T-helper 2 cell treated with Interferon-gamma antibody and Interleukin-4, amounts not matched to agents 5 μg/mL and 100 μg/mL, for 36 hours (primary cell): Measurements from ENCODE around the gene KCNQ1.

ENCODE experiments used
- DNase-seq: peaks from one replicate; pipeline ENCODE4 v3.0.0; 2021; ENCODE audit warnings: low spot score
- H3K27ac Mint-ChIP-seq: one replicate; pipeline ENCODE4 v1.8.0; 2021; ENCODE audit warnings: mild to moderate bottlenecking, mixed read lengths
- H3K27me3 Mint-ChIP-seq: one replicate; pipeline ENCODE4 v1.8.0; 2021; ENCODE audit warnings: low read depth, mixed read lengths
- H3K36me3 Mint-ChIP-seq: one replicate; pipeline ENCODE4 v1.8.0; 2021; ENCODE audit warnings: low read depth, mixed read lengths
- H3K4me1 Mint-ChIP-seq: one replicate; pipeline ENCODE4 v1.8.0; 2021; ENCODE audit warnings: low read depth, mixed read lengths
- H3K4me3 Mint-ChIP-seq: one replicate; pipeline ENCODE4 v1.8.0; 2022; ENCODE audit warnings: mild to moderate bottlenecking, moderate library complexity, mixed read lengths
- H3K9me3 Mint-ChIP-seq: one replicate; pipeline ENCODE4 v1.8.0; 2021; ENCODE audit warnings: mixed read lengths

The KCNQ1 gene

GRCh38 chr11:2531277-2531986, 86.6 kb downstream of the KCNQ1 start:
- no peaks in the 10 kb centered on the region for H3K36me3 Mint-ChIP-seq
- no peak overlapping the region for H3K4me3 Mint-ChIP-seq
- H3K27ac Mint-ChIP-seq: no peak overlapping the region
- peaks cover 14% of the 10 kb centered on the region for H3K4me1 Mint-ChIP-seq
- DNase-seq: peak; percentile 47
- no peaks in the 10 kb centered on the region for H3K9me3 Mint-ChIP-seq
- H3K27me3 Mint-ChIP-seq: no peaks in the 10 kb centered on the region

DNA sequence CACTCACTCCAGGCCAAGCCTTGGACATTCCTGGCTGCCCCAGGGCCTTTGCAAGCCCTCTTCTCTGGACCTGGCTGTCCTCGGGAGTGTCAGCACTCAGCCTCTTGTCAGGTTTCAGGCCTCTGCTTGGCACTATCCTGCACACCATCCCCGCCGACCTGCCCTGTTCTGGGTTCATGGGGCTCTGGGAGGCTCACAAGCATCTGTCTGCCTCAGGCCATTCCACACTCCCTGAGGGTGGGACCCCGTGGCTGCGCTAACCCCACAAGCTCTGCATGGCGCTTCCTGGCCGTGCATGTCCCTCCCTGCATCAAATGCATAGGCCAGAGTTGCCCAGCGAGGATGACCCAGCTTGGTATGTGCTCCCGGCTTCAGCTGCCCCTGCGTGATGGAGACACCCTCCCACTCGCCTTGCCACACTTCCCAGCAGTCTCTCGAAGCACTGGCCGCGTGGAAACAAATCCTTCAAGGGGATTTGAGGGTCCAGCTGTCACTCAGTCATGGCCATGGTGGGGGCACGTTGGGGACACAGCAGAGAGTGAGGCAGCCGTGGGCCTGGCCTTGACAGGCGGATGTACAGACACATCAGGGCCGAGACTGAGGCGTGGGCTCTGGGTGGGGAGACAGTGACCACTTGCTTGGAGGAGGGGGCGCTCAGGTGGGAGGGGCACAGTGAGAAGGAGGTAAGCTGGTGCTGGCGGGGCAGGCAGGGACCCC, 87.3 kb downstream of the KCNQ1 start:
- H3K4me3 Mint-ChIP-seq: no peak overlapping the region
- peaks cover 12% of the 10 kb centered on the region for H3K4me1 Mint-ChIP-seq
- H3K9me3 Mint-ChIP-seq: no peaks in the 10 kb centered on the region
- H3K27ac Mint-ChIP-seq: no peak overlapping the region
- DNase-seq: no peak
- no peaks in the 10 kb centered on the region for H3K27me3 Mint-ChIP-seq
- H3K36me3 Mint-ChIP-seq: no peaks in the 10 kb centered on the region

GRCh38 chr11:2532704-2533586, 88.1 kb downstream of the KCNQ1 start:
- no peak overlapping the region for H3K27ac Mint-ChIP-seq
- no peaks in the 10 kb centered on the region for H3K27me3 Mint-ChIP-seq
- peak; percentile 81 for DNase-seq
- peak overlapping the region; percentile 71 for H3K4me3 Mint-ChIP-seq
- H3K4me1 Mint-ChIP-seq: peaks cover 12% of the 10 kb centered on the region
- H3K36me3 Mint-ChIP-seq: no peaks in the 10 kb centered on the region
- H3K9me3 Mint-ChIP-seq: no peaks in the 10 kb centered on the region

GRCh38 chr11:2533587-2534133, 88.9 kb downstream of the KCNQ1 start:
- DNase-seq: no peak
- no peak overlapping the region for H3K4me3 Mint-ChIP-seq
- no peaks in the 10 kb centered on the region for H3K36me3 Mint-ChIP-seq
- no peaks in the 10 kb centered on the region for H3K27me3 Mint-ChIP-seq
- no peak overlapping the region for H3K27ac Mint-ChIP-seq
- no peaks in the 10 kb centered on the region for H3K9me3 Mint-ChIP-seq
- H3K4me1 Mint-ChIP-seq: peaks cover 12% of the 10 kb centered on the region

DNA sequence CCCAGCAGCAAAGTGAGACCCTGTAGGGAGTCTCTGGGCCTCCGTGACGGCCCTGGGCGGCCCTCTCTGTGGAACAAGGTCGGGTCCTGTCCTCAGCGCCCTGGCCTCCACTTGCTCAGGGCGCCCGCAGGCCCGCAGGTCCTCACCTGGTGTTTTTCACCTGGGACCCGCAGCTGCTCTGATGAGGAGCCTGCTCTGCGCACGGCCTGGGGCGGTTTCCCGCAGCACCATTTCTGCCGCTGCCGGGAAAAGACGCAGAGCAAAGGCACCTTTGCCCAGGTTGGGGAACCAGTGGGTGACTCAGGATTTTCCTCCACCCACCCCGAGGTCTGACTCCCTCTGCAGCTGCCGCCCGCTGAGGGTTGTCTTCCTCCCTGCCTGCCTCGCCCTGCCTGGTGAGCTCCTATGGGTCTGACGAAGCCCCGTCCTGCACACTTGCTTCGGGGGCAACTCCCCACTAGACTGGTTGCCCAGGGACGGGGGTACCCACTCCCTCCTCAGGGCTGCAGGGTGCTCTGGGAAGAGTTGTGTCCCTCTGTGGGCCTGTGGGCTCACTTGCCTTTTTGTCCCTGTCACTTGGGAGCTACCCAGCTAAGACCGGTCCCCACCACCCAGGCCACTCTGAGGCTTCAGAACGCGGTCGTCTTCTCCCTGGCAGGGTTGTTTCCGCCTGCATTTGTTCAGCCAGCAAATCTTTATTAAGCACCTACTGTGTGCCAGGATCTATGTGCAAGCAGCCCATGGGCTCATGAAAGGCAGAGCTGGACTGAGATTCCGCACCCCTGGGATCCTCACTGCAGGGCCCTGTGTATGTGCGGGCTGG, 89.5 kb downstream of the KCNQ1 start:
- Mint-ChIP-seq H3K36me3 (no peaks in the 10 kb centered on the region), H3K9me3 (no peaks in the 10 kb centered on the region), H3K27ac (no peak overlapping the region), H3K4me1 (peaks cover 12% of the 10 kb centered on the region), H3K27me3 (no peaks in the 10 kb centered on the region), H3K4me3 (no peak overlapping the region)
- DNase-seq: no peak

DNA sequence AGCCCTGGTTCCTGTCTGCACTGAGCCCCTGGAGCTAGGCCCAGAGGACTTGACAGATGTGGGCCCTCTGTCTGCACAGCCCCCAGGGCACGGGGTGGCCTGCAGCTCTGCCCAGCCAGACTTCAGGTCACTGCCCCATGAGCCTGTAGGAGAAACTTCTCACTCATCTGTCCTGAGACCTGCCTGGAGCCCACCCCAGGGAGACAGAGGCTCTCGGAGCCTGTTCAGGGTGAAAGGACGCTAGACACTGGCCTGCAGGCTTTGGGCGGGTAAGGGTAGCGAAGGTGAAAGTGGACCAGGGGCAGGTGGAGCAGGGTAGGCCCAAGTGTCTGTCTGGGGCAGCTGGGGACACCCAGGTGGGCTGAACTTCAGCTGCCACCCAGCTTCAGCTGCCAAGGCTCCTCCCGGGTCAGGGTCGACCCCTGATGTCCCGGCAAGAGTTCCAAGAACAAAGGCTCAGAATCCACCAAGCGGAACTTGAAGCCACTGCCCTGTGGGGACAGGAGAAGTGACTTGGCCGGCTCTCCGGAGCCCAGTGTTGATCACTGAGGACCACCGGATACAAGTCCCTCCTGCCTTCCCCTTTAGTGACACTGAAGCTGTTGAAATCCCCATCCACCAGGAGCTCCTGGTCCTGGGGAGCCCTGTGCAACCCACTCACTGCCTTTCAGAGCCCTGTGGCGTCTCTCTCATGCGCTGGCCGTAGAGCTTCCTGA, 90.3 kb downstream of the KCNQ1 start:
- Mint-ChIP-seq H3K27ac (no peak overlapping the region), H3K4me3 (no peak overlapping the region), H3K9me3 (no peaks in the 10 kb centered on the region), H3K4me1 (peaks cover 12% of the 10 kb centered on the region), H3K36me3 (no peaks in the 10 kb centered on the region), H3K27me3 (no peaks in the 10 kb centered on the region)
- DNase-seq: no peak

DNA sequence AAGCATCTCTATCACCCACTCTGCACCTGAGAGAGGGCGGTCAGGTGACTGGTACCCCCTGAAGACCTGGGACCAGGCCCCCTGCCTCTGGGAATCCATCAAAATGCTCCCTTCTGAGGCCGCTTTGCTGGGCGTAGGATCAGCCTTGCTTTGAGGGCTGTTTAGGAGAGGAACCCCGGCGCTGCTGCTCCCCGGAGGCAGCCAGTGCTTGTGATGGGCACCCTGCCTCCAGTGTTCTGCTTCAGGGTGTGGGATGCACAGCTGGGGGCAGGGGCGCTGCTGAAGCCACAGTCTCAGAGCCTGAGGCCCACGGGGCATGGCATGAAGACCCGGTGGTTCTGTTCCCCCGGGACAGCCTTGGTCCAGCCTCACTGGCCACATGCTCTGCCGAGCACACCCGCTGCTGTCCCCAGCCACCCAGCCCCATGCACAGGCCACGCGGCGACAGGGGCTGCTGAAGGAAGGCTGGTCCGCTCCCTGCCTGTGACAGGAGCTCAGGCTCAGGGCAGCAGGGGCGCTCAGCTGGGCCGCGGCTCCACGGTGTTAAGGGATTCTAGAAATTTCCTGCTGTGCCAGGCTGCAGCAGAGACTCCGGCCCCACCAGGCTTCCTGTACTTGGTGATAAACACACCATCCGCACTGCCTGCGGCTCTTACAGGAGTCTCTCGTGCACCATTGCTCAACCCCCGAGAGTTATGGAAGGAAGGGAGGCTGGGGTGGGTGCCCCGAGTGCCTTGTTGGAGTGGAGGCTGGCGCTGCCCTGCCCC, 91.0 kb downstream of the KCNQ1 start:
- no peaks in the 10 kb centered on the region for H3K9me3 Mint-ChIP-seq
- H3K27ac Mint-ChIP-seq: no peak overlapping the region
- no peaks in the 10 kb centered on the region for H3K36me3 Mint-ChIP-seq
- H3K27me3 Mint-ChIP-seq: no peaks in the 10 kb centered on the region
- no peak for DNase-seq
- no peak overlapping the region for H3K4me3 Mint-ChIP-seq
- peaks cover 12% of the 10 kb centered on the region for H3K4me1 Mint-ChIP-seq

DNA sequence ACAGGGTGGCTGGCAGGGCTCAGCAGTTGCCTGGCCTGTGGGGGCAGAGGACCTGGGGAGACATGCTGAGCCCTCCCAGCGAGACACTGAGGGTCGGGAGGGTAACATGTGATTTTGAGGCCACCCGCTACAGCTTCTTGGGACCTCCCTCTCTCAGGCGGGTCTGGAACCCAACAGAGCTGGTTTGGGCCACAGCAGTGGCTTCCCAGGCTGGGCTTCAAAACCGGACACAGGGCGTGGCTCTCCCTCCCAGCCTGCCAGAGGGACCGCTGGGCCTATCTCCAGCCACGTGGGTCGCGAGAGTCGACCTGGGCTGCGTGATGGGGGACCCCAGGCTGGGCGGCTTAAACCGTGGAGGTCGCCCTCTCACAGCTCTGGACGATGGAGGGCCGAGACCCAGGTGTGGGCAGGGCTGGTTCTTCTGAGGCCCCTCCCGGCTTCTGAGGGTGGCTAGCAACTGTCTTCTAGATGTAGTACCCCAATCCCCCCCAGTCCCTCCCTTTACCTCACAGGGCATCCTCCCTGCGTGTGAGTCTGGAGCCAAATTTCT, 91.7 kb downstream of the KCNQ1 start:
- Mint-ChIP-seq H3K36me3 (no peaks in the 10 kb centered on the region), H3K4me1 (peaks cover 12% of the 10 kb centered on the region), H3K9me3 (no peaks in the 10 kb centered on the region), H3K4me3 (no peak overlapping the region), H3K27ac (no peak overlapping the region), H3K27me3 (no peaks in the 10 kb centered on the region)
- no peak for DNase-seq

GRCh38 chr11:2537010-2537705, 92.3 kb downstream of the KCNQ1 start:
- no peaks in the 10 kb centered on the region for H3K9me3 Mint-ChIP-seq
- DNase-seq: no peak
- no peaks in the 10 kb centered on the region for H3K36me3 Mint-ChIP-seq
- no peak overlapping the region for H3K27ac Mint-ChIP-seq
- H3K4me3 Mint-ChIP-seq: no peak overlapping the region
- peaks cover 12% of the 10 kb centered on the region for H3K4me1 Mint-ChIP-seq
- no peaks in the 10 kb centered on the region for H3K27me3 Mint-ChIP-seq

- H3K27ac Mint-ChIP-seq: no peak overlapping the region
- DNase-seq: no peak
- no peaks in the 10 kb centered on the region for H3K36me3 Mint-ChIP-seq
- no peaks in the 10 kb centered on the region for H3K27me3 Mint-ChIP-seq
- H3K4me1 Mint-ChIP-seq: peaks cover 5% of the 10 kb centered on the region
- H3K4me3 Mint-ChIP-seq: no peak overlapping the region
- no peaks in the 10 kb centered on the region for H3K9me3 Mint-ChIP-seq
Observed at GRCh38 chr11:2537896-2538724, 93.3 kb downstream of the KCNQ1 start.

DNA sequence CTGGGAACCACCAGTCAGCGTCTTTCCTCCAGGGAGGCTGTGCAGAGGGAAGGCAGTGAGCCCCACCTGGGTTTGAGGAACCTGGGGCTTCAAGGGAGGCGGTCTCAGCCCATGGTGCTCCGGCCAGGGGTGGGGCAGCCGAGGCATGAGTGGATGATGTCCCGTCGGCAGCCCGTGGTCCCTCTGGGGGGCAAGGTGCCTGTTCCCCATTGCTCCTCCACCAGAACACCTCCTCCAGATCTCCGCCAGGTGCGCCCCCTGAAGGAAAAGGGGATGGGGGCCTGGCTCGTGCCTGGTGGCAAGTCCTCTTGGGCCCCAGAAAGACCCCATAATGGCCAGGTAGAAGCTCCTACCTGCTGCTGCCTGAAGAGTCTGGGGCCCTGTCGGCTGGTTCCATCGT, 94.1 kb downstream of the KCNQ1 start:
- H3K36me3 Mint-ChIP-seq: no peaks in the 10 kb centered on the region
- H3K4me1 Mint-ChIP-seq: no peaks in the 10 kb centered on the region
- H3K27ac Mint-ChIP-seq: no peak overlapping the region
- DNase-seq: no peak
- no peaks in the 10 kb centered on the region for H3K27me3 Mint-ChIP-seq
- H3K4me3 Mint-ChIP-seq: no peak overlapping the region
- no peaks in the 10 kb centered on the region for H3K9me3 Mint-ChIP-seq
